GOT3 (cell line): ENCODE data around the gene TSPAN32.
"Not testable (repeated sequence)": the region's sequence is repeated elsewhere in the genome, so short reads cannot be mapped to it uniquely, and the experiment has no call there.

ENCODE experiments used
- DNase-seq: peaks from one replicate; lab custom pipeline; 2025; ENCODE audit warnings: mixed read lengths; lab: John Stamatoyannopoulos, UW

TSPAN32 gene

GRCh38 chr11:2286350-2286749, 15.5 kb upstream of the TSPAN32 start:
- not testable (repeated sequence) for DNase-seq

- no peak for DNase-seq
Measured at GRCh38 chr11:2287091-2287490, 14.7 kb upstream of the TSPAN32 start.

GRCh38 chr11:2289350-2289749, 12.5 kb upstream of the TSPAN32 start:
- no peak for DNase-seq

GRCh38 chr11:2289859-2290258, 12.0 kb upstream of the TSPAN32 start:
- DNase-seq = no peak

- DNase-seq = no peak
Measured at GRCh38 chr11:2290351-2290841, 11.4 kb upstream of the TSPAN32 start.

- no peak for DNase-seq
Measured at GRCh38 chr11:2293531-2293971, 8.3 kb upstream of the TSPAN32 start.

- no peak for DNase-seq
Measured at GRCh38 chr11:2293984-2294925, 7.6 kb upstream of the TSPAN32 start.

- DNase-seq = no peak
Measured at GRCh38 chr11:2294926-2295290, 6.9 kb upstream of the TSPAN32 start.

- DNase-seq = no peak
Measured at GRCh38 chr11:2295971-2296912, 5.6 kb upstream of the TSPAN32 start.

GRCh38 chr11:2296913-2297622, 4.7 kb upstream of the TSPAN32 start:
- no peak for DNase-seq

GRCh38 chr11:2297623-2298030, 4.2 kb upstream of the TSPAN32 start:
- DNase-seq = no peak

GRCh38 chr11:2298131-2298794, 3.5 kb upstream of the TSPAN32 start:
- DNase-seq = no peak

- no peak for DNase-seq
Measured at GRCh38 chr11:2298795-2299761, 2.7 kb upstream of the TSPAN32 start.

GRCh38 chr11:2299773-2300172, 2.0 kb upstream of the TSPAN32 start:
- DNase-seq = no peak

GRCh38 chr11:2300290-2300935, 1.4 kb upstream of the TSPAN32 start:
- DNase-seq = no peak

- DNase-seq = no peak
Measured at GRCh38 chr11:2300936-2301630, 730 bp upstream of the TSPAN32 start.

GRCh38 chr11:2302306-2302895, 588 bp downstream of the TSPAN32 start:
- no peak for DNase-seq

GRCh38 chr11:2302896-2303626, 1.2 kb downstream of the TSPAN32 start:
- no peak for DNase-seq
